H9 (cell line): ENCODE results near the gene ABCG8. TPM values are rescaled to one million over a fixed set of nuclear protein-coding genes. Genes with fewer than 3 reads are reported as not detected.

Experiments used
- DNase-seq: peaks from one replicate; pipeline ENCODE4 v3.0.0-alpha.2; 2017
- H2AFZ ChIP-seq: one replicate; pipeline ENCODE4 v1.6.1; 2013; ENCODE audit warnings: mild to moderate bottlenecking, low read length, control low read depth, moderate library complexity
- H2AK5ac ChIP-seq: 2 replicates; pipeline ENCODE4 v1.6.1; 2013; ENCODE audit warnings: low read length, control low read depth, mixed read lengths; ENCODE audit not compliant: insufficient read length
- H2BK120ac ChIP-seq: one replicate; pipeline ENCODE4 v1.6.1; 2013; ENCODE audit warnings: low read depth, mild to moderate bottlenecking, low read length, control low read depth, inconsistent platforms; ENCODE audit not compliant: poor library complexity, severe bottlenecking
- H2BK12ac ChIP-seq: 2 replicates; pipeline ENCODE4 v1.6.1; 2013; ENCODE audit warnings: low read length, control low read depth, mixed read lengths, low read depth; ENCODE audit not compliant: insufficient read length
- H2BK15ac ChIP-seq: 2 replicates; pipeline ENCODE4 v1.6.1; 2013; ENCODE audit warnings: low read depth, low read length, control low read depth
- H2BK20ac ChIP-seq: one replicate; pipeline ENCODE4 v1.6.1; 2013; ENCODE audit warnings: low read depth, mild to moderate bottlenecking, low read length, control low read depth, inconsistent platforms; ENCODE audit not compliant: poor library complexity, severe bottlenecking
- H2BK5ac ChIP-seq: 2 replicates; pipeline ENCODE4 v1.6.1; 2013; ENCODE audit warnings: low read length, control low read depth, mixed read lengths; ENCODE audit not compliant: insufficient read length
- H3K14ac ChIP-seq: 2 replicates; pipeline ENCODE4 v1.6.1; 2013; ENCODE audit warnings: low read length, control low read depth; ENCODE audit not compliant: insufficient read depth
- H3K18ac ChIP-seq: 2 replicates; pipeline ENCODE4 v1.6.1; 2013; ENCODE audit warnings: low read depth, mild to moderate bottlenecking, mixed read lengths, low read length, control low read depth; ENCODE audit not compliant: insufficient read length
- H3K23ac ChIP-seq: 2 replicates; pipeline ENCODE4 v1.6.1; 2013; ENCODE audit warnings: low read length, control low read depth, mixed read lengths, low read depth; ENCODE audit not compliant: insufficient read length
- H3K23me2 ChIP-seq: 2 replicates; pipeline ENCODE4 v1.6.1; 2013; ENCODE audit warnings: low read depth, mild to moderate bottlenecking, mixed read lengths, low read length, control low read depth; ENCODE audit not compliant: insufficient read length, poor library complexity, severe bottlenecking
- H3K27ac ChIP-seq: 2 replicates; pipeline ENCODE4 v1.5.1; 2013; ENCODE audit warnings: low read length, control low read depth, mixed read lengths, low read depth; ENCODE audit not compliant: insufficient read length
- H3K27me3 ChIP-seq: 2 replicates; pipeline ENCODE4 v1.6.1; 2013; ENCODE audit warnings: low read length, control low read depth, inconsistent platforms; ENCODE audit not compliant: insufficient read depth
- H3K4ac ChIP-seq: 2 replicates; pipeline ENCODE4 v1.6.1; 2013; ENCODE audit warnings: low read depth, mild to moderate bottlenecking, control low read depth, inconsistent platforms, low read length, moderate library complexity
- H3K4me1 ChIP-seq: 2 replicates; pipeline ENCODE4 v1.6.1; 2013; ENCODE audit warnings: low read length, control low read depth, inconsistent platforms; ENCODE audit not compliant: insufficient read depth
- H3K4me2 ChIP-seq: 2 replicates; pipeline ENCODE4 v1.6.1; 2013; ENCODE audit warnings: low read length, control low read depth, mixed read lengths; ENCODE audit not compliant: insufficient read length, insufficient read depth
- H3K56ac ChIP-seq: 2 replicates; pipeline ENCODE4 v1.6.1; 2013; ENCODE audit warnings: low read depth, mild to moderate bottlenecking, mixed read lengths, low read length, control low read depth; ENCODE audit not compliant: insufficient read length
- H3K79me1 ChIP-seq: 2 replicates; pipeline ENCODE4 v1.6.1; 2013; ENCODE audit warnings: low read depth, mild to moderate bottlenecking, moderate library complexity, low read length, control low read depth, inconsistent platforms; ENCODE audit not compliant: insufficient read depth, poor library complexity, severe bottlenecking
- H3K79me2 ChIP-seq: 2 replicates; pipeline ENCODE4 v1.6.1; 2013; ENCODE audit warnings: low read length, control low read depth, inconsistent platforms; ENCODE audit not compliant: insufficient read depth
- H3K9ac ChIP-seq: 2 replicates; pipeline ENCODE4 v1.6.1; 2013; ENCODE audit warnings: low read length, control low read depth, mixed read lengths; ENCODE audit not compliant: insufficient read length; ENCODE audit errors: extremely low read depth
- H3K9me3 ChIP-seq: one replicate; pipeline ENCODE4 v1.6.1; 2013; ENCODE audit warnings: low read depth, low read length, inconsistent platforms; ENCODE audit not compliant: control insufficient read depth
- H3T11ph ChIP-seq: one replicate; pipeline ENCODE4 v1.6.1; 2013; ENCODE audit warnings: mild to moderate bottlenecking, low read length, control low read depth, inconsistent platforms
- H4K20me1 ChIP-seq: one replicate; pipeline ENCODE4 v1.6.1; 2013; ENCODE audit not compliant: control insufficient read depth, insufficient read length, insufficient read depth
- H4K5ac ChIP-seq: 2 replicates; pipeline ENCODE4 v1.6.1; 2013; ENCODE audit warnings: low read depth, mild to moderate bottlenecking, mixed read lengths, low read length, control low read depth; ENCODE audit not compliant: insufficient read length
- H4K8ac ChIP-seq: replicated peaks from 2 replicates; pipeline ENCODE4 v1.6.1; 2013; ENCODE audit warnings: low read length, control low read depth, mixed read lengths, low read depth; ENCODE audit not compliant: insufficient read length
- H4K91ac ChIP-seq: 2 replicates; pipeline ENCODE4 v1.6.1; 2013; ENCODE audit warnings: low read depth, mild to moderate bottlenecking, moderate library complexity, mixed read lengths, low read length, control low read depth; ENCODE audit not compliant: insufficient read length
- H3K27ac Mint-ChIP-seq, 3 experiments: 2 replicates in 2 of 3; 3 replicates in 1 of 3; pipeline ENCODE4 v1.8.0; 2020 to 2021; ENCODE audit warnings: mixed read lengths in 3 of 3, mild to moderate bottlenecking in 1 of 3, moderate library complexity in 1 of 3
- H3K27me3 Mint-ChIP-seq: 2 replicates; pipeline ENCODE4 v1.8.0; 2021; ENCODE audit warnings: low read depth, mild to moderate bottlenecking, moderate library complexity, mixed read lengths
- H3K36me3 Mint-ChIP-seq, 3 experiments: 2 replicates in 2 of 3; 3 replicates in 1 of 3; pipeline ENCODE4 v1.8.0; 2020 to 2021; ENCODE audit warnings: low read depth in 3 of 3, mixed read lengths in 3 of 3; ENCODE audit not compliant: insufficient read depth in 1 of 3
- H3K4me1 Mint-ChIP-seq, 2 experiments: 2 replicates each; pipeline ENCODE4 v1.8.0; 2020; ENCODE audit warnings: mixed read lengths in 2 of 2
- H3K4me3 Mint-ChIP-seq, 2 experiments: 2 replicates in 1 of 2; 3 replicates in 1 of 2; pipeline ENCODE4 v1.8.0; 2020 to 2021; ENCODE audit warnings: mild to moderate bottlenecking in 2 of 2, mixed read lengths in 2 of 2, moderate library complexity in 1 of 2
- H3K9me3 Mint-ChIP-seq, 2 experiments: 2 replicates in 1 of 2; 3 replicates in 1 of 2; pipeline ENCODE4 v1.8.0; 2020; ENCODE audit warnings: mild to moderate bottlenecking in 2 of 2, mixed read lengths in 2 of 2, moderate library complexity in 1 of 2
- CTCF ChIP-seq: fragments of 200-600 bp; sonication (generic); conservative IDR thresholded peaks from 3 replicates; pipeline ENCODE4 v1.8.0; 2021; ENCODE audit warnings: antibody characterized with exemption, mild to moderate bottlenecking
- WGBS: extraction: QIAGEN DNeasy Blood & Tissue Kit; methylation state at CpG from one replicate; pipeline ENCODE4 v1.1.7; 2013; ENCODE audit warnings: missing lambda C conversion rate, low lambda C conversion rate, mixed read lengths; ENCODE audit not compliant: insufficient read length; ENCODE audit errors: extremely low coverage; 5-methylcytosine and 5-hydroxymethylcytosine counted together
- total RNA-seq: library from RNA; stranded (reverse); gene quantifications from 2 replicates; pipeline ENCODE4 v1.2.1, GENCODE V29; 2021

ABCG8 gene
- total RNA-seq, 1 experiment from 2014 or later = not detected

GRCh38 chr2:43841949-43842865 is 3.4 kb downstream of the ABCG8 start:
- Histone ChIP-seq H3K23me2 (no peaks in the 10 kb centered on the region), H3K4me1 (no peaks in the 10 kb centered on the region; the same call in 1 of the 2 replicates), H2AFZ (no peak overlapping the region), H2BK12ac (no peak overlapping the region), H3K79me1 (no peaks in the 10 kb centered on the region), H4K20me1 (no peaks in the 10 kb centered on the region), H3K56ac (no peak overlapping the region), H3T11ph (no peak overlapping the region), H3K14ac (no peak overlapping the region), H3K27me3 (no peaks in the 10 kb centered on the region), H3K9me3 (no peaks in the 10 kb centered on the region), H3K23ac (no peak overlapping the region), H2BK20ac (no peak overlapping the region), H4K8ac (no peak overlapping the region), H3K79me2 (no peaks in the 10 kb centered on the region), H2BK15ac (no peak overlapping the region), H3K4me2 (no peak overlapping the region), H2AK5ac (no peak overlapping the region), H3K18ac (no peak overlapping the region), H3K9ac (no peak overlapping the region), H3K27ac (no peak overlapping the region), H2BK120ac (no peak overlapping the region), H3K4ac (no peak overlapping the region), H2BK5ac (no peak overlapping the region), H4K5ac (no peak overlapping the region), H4K91ac (no peak overlapping the region)
- TF ChIP-seq CTCF = no peak
- WGBS = no CpG with 5 or more reads among the region's 14 CpGs
- DNase-seq = no peak
- Mint-ChIP-seq H3K4me3 (no peak overlapping the region), H3K9me3 (no peaks in the 10 kb centered on the region), H3K4me1 (peaks cover 0 to 11% of the 10 kb centered on the region in 2 experiments; a peak in 2 of 4 replicates), H3K27ac (no peak overlapping the region), H3K36me3 (no peaks in the 10 kb centered on the region), H3K27me3 (peaks cover 7% of the 10 kb centered on the region; the same call in 1 of the 2 replicates)
